Right kidney (tissue), 1 donor: ENCODE measurements around the gene TMEM35B.
"Not testable (repeated sequence)": the region's sequence is repeated elsewhere in the genome, so short reads cannot be mapped to it uniquely, and the experiment has no call there.

Experiments used
- DNase-seq: peaks from one replicate; pipeline ENCODE4 v3.0.0-alpha.2; 2016

The TMEM35B gene

DNA sequence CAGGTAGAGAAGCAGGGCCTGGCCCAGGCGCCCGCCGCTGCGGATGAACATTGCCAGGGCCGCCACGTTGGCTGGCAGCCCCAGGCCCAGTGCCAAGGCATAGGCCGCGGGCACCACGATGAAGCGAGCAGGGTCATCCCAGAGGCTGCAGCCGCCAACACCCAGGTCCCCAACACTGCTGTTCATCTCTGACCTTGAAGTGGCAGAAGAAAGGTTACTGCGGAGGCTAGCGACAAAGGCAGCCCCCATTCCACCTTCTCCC is 8.0 kb downstream of the TMEM35B start:
- DNase-seq: no peak

DNA sequence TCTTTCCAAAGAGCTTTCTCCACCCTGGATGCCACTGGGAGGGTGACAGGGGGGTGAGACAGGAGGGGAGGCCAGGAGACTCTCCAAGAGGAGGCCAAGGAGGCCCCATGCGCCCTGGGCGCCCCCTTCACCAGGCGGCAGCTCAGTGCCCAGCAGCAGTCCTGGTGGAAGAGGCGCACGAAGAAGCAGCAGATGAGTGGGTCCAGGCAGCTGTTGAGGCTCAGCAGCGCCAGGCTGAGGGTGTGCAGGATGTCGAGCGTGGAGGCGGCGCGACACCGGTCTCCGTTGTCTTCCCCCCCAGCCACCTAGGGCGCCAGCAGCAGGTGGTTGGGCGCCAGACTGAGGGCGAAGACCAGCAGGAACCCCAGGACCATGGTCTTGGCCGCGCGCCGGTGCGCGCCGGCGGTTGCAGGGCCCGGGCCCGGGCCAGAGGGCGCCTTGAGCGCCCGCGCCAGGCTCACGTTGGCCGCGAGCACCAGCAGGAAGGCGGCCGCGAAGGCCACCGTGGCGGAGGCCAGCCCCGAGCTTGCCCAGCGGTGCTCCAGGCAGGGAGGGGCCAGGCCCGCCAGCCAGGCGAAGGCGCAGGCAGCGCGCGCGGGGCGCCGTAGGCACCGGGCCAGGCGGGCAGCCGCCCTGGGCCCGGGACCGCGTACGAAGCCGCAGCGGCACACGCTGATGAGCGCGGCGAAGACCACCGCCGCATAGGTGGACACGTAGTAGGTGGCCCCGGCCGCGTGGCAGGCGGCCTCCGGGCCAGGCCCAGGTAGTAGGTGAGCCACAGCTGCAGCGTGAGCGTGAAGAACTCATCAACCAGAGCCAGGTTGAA is 8.6 kb downstream of the TMEM35B start:
- DNase-seq: peak; percentile 5

DNA sequence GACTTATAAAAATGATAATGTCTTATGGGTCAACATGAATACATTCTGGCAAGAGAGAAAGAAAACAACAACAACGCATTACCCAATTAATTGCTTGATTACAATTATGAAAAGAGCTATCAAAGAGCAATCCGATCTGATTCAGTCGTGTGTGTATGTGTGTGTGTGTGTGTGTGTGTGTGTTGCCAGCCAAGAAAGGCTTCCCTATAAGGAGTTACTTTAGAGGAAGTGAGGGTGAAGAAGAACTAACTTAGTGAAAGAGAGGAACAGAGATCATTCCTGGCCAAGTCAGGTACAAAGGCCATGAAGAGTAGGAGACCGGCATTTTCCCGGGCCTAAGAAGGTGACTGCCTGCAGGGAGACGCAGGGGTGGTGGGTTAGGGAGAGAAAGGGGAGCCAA is 9.4 kb downstream of the TMEM35B start:
- no peak for DNase-seq

DNA sequence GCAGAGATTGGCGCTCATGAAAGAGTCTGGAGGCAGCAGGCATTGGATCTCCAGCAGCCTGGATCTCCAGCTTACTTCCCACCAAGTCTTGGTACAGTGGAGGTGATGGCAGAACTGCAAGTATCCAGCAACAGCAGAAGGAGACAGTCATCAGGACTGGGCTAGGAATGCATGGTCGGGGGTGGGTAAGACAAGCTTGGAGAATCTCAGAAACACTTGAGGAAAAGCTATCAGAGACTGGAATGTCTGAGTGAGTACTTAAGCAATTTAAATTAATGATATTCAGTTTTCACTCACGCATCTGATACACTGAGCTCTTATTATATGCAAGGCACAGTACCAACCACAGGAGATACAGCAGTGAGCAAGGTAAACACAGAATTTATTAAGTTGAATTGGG is 9.8 kb downstream of the TMEM35B start:
- no peak for DNase-seq

DNA sequence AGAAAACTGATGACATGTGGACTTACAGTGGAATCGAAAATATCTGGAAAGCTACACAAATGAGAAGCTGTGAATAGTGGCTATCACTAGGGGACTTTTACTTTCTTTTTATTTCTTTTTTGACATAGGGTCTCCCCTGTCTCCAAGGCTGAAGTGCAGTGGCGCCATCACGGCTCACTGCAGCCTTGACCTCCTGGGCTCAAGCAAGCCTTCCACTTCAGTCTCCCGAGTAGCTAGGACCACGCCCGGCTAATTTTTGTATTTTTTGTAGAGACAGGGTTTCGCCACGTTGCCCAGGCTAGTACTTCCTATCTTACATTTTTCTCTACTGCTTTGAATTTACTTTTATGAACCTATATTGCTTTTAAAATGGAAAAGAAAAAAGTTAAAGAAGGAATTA is 10.5 kb downstream of the TMEM35B start:
- DNase-seq: no peak

DNA sequence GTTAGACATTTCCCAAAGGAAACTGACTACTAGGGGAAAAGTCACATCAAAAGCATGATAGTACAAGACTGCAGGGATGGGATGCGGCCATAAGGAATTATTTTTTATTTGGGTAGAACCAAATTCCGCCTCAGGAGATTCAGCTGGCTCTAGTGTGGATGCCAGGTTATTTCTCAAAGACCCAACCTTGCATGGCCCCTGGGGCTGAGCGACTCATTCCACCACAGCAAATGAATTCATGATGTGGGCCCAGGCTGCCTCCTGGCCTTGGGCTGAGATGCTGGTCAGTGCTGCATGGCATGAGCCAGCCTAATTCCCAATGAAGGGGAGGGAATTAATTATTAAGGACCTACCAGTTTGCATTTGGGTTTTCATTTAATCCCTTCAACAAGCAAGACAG is 11.8 kb downstream of the TMEM35B start:
- no peak for DNase-seq

DNA sequence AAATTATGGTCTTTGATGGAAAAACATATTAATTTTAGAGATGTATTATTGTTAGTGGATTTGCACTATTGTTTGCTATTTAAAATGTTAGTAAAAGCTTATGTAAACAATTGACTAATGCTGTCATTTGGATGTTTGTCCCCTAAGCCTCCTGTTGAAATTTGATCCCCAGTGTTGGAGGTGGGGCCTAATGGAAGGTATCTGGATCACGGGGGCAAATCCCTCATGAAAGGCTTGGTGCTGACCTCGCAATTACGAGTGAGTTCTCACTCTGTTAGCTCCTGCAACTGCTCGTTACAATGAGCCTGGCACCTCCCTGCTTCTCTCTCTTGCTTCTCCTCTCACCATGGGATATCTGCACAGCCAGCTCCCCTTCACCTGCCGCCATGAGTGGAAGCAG is 14.3 kb downstream of the TMEM35B start:
- no peak for DNase-seq

DNA sequence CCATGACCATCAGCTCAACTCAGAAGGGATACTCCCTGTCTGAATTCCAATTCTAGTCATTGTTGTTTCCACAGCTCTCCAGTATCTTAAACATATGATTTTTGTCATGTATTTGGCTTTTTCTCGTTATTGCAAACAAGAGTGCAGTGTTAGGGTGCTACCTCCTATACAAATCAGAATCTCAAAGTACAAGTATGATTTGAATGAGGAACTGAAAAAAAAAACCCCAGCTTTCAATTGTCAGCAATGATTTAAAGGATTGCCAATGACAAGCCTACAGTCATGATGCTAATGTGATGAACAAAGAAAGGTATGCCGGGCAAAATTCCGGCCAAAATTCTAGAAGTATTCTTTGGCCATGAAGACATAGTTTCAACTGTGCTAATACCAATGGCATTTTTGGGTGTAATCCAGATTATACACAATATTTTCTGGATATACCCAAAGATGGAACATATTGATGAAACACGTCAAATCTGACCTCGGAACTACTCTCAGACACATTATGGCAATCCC is 14.9 kb downstream of the TMEM35B start:
- DNase-seq: no peak

DNA sequence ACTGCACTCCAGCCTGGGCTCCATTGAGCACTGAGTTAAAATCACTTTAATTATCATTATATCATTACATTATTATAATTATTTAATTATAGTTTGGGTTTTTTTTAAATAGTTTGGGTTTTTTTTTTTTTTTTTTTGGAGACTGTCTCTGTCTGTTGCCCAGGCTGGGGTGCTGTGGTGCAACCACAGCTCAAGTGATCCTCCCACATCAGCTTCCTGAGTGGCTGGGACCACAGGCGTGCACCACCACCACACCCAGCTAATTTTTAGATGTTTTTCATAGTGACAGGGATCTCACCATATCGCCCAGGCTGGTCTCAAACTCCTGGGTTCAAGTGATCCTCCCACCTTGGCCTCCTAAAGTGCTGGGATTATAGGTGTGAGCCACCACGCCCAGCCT is 16.9 kb downstream of the TMEM35B start:
- DNase-seq: not testable (repeated sequence)

DNA sequence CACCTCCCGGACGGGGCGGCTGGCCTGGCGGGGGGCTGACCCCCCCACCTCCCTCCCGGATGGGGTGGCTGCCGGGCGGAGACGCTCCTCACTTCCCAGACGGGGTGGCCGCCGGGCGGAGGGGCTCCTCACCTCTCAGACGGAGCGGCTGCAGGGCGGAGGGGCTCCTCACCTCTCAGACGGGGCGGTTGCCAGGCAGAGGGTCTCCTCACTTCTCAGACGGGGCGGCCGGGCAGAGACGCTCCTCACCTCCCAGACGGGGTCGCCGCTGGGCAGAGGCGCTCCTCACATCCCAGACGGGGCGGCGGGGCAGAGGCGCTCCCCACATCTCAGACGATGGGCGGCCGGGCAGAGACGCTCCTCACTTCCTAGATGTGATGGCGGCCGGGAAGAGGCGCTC is 17.5 kb downstream of the TMEM35B start:
- not testable (repeated sequence) for DNase-seq

DNA sequence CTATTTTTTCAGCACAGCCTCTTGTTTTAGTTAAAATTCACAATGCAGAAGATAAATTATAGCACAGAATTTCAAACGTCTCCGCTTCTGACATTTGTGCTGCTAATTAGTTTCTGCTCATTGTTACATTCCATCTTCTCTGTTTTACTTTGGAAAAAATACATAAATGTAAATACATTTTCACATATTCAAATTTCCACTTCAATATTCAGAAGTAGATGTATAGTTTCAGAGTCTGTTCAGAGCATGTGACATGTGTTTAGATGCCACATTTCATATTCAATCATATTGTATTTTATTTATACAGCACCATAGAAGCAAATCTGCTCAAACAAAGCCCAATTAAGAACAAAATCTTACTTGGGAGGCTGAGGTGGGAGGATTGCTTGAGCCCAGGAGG is 19.6 kb downstream of the TMEM35B start:
- no peak for DNase-seq

DNA sequence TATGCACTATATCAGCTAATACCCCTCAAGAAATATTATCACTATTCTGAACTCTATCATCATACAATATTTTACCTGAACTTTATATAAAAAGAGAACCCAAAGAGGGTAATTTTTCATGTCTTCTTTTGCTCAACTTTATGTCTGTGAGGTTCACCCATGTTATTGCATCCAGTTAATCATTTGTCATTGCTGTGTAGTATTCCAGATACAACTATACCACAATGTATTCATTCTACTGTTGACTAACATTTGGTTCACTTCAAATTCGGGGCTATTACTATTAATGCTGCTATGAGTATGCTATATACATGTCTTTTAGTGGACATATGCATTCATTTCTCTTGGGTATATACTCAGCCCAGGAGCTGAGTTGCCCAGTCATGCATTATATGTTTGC is 34.7 kb downstream of the TMEM35B start:
- no peak for DNase-seq

DNA sequence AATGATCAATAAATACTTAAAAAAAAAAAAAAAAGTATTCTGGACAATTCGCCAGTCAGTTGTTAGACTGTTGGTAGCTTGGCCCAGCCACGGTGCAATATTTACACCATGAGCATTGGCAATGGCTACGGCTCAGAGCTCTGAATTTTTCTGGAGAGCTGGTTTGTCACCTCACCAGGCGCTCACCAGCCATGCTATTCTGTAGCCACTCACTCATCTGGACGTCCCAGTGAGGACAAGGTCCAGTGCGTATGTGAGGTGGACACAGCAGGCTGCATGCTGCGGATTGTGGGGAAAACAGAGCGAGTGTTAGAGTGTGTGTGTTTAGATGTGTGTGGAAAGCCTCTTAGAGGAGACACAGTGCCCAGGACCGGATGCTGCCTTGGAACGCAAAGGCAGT is 36.4 kb downstream of the TMEM35B start:
- not testable (repeated sequence) for DNase-seq

DNA sequence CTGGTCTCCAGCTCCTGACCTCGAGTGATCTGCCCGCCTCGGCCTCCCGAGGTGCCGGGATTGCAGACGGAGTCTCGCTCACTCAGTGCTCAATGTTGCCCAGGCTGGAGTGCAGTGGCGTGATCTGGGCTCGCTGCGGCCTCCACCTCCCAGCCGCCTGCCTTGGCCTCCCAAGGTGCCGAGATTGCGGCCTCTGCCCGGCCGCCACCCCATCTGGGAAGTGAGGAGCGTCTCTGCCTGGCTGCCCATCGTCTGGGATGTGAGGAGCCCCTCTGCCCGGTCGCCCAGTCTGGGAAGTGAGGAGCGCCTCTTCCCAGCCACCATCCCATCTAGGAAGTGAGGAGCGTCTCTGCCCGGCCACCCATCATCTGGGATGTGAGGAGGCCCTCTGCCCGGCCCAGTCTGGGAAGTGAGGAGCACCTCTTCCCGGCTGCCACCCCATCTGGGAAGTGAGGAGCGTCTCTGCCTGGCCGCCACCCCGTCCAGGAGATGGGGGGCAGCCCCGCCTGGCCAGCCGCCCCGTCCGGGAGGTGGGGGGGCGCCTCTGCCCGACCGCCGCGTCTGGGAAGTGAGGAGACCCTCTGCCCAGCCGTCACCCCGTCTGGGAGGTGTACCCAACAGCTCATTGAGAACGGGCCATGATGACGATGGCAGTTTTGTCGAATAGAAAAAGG is 37.4 kb downstream of the TMEM35B start:
- not testable (repeated sequence) for DNase-seq

DNA sequence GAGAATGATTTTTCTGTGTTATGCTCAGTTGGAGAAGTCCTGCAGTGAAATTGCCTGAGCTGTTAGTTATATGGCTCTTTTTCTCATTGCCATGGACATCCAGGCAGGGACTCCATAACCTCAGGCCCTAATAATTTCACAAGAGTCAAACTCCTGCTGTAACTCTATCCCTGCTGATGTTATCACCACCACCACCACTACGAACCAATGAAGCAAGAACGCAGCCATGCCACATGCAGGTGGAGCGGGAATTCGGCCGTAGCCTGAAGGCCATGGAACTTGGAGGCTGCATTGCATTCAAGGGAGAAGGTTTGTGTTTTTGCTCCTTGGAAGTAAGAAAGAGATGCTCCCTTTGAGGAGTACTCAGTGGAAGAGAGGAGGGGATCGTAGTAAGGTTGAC is 38.9 kb downstream of the TMEM35B start:
- DNase-seq: peak; percentile 12

DNA sequence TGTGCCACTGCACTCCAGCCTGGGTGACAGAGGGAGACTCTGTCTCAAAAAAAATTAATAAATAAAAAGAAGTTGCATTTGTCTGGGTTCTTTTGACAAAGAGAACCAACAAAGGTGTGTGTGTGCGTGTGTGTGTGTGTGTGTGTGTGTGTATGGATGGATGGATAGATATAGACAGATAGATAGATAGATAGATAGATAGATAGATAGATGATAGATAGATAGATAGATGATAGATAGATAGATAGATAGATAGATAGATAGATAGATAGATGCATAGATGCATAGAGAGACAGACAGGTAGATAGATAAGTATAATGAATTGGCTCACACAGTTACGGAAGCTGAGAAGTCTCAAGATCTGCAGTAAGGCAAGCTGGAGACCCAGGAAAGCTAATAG is 43.3 kb downstream of the TMEM35B start:
- not testable (repeated sequence) for DNase-seq
